ENCODE measurements around the gene TMPRSS9.

DNA sequence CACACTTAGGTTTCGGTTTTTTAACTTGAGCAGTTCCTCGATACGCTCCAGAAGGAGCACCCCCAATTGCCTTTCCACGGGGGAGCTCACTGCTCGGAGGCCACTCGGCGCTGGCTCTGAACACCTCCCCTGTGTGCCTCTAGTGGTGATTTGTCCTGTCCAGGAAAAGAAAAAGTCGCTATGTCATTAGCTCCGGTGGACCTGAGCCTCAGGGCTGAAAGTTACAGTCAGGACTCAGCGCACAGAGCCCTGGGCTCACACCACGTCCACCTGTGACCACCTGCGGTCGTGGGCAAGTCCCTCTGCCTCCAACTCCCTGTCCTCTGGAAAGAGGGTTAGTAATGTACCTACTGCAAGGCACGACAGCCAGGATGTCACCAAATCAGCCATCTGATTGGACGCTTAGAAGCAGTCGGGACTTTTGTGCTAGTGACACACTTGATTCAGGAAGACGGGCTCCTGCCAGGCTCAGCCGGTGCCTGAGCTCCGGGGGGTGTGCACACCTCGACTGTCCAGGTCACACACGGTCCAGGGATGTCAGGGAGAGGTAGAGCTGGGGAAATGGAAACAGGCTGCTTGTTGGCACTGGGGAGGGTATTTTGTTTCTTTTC is 3.9 kb upstream of the TMPRSS9 start:
- no peak for TF ChIP-seq CTCF (conservative IDR thresholded peaks at IDR 0.05; ENCODE audit: low read length)
- no peak for TF ChIP-seq EZH2phosphoT487 (IDR thresholded peaks at IDR 0.05; ENCODE audit: borderline replicate concordance)
